Measurements from ENCODE around the gene PROM1.

The PROM1 gene

DNA sequence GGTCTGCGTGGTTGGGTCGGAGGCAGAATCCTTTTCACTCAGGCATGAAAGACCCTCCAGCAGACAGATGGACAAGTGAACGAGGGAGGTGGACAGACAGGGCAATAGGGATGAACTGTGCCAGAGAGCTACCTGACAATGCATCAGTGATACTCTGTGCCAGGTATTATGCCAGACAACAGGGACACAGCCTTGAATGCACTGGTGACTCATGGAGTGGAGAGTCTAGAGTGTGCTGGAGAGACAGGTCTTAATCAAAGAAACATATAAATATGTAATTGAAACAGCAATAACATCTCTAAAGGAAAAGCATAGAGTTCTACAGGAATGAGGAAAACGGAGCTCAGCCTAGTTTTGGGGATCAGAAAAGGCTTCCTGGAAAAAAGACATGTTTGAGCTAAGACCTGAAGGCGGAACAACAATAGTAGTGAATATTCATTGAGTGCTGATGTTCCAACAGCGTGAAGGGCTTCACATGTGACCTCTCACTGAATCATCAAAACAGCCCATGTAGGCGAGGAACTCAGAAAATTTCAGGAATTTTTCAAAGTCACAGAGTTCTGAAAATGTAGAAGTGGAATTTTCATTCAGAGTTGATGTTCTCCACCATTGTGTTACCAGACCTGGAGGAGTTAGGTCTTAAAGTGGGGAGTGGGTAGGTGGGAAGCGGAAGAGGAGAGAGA lies 100.8 kb downstream of the PROM1 start:
- no peak for DNase-seq

DNA sequence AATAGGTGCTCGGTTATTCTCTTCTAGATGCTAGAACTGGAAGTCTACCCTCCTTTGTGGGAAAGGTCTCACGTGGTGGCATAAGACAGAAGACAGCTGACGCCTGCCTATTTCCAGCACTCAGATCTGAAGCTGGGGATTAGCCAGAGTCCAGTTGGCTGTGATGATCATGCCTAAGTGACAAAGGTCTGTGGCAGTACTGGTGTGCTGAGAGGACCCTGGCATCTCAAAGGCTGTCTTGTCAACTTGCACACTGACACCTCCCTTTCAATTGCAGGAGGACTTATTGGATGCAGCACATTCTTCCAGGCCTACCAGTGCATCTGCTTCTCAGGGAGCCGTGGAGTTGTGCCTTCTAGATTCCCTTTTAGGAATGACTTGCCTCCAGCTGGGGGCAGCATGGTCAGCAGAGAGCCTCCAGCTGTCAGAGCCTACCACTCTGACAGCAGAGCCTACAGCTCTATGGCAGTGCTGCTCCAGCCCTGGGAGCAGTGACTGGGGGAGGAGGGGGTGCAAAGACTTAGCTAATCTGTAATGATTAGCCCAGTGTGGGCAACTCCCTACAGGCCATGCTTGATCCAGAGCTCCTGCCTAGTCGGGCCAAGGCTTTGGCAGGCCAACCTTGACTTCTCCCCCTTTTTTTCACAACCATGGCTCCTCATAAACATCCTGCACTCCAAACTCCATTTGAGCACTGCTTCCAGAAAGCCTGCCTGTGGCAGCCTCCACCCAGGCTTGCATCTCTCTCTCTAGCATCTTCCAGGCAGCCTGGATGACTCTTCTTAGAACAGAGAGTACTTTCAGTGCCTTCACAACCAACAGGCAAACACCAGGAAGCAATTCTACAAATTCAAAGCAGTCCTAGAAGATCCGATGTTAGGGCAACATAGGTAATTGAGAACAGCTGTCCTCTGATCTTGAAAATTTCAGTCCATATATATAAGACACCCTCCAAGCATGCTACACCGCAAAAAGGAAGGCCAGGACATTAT lies 107.1 kb downstream of the PROM1 start:
- no peak for DNase-seq

DNA sequence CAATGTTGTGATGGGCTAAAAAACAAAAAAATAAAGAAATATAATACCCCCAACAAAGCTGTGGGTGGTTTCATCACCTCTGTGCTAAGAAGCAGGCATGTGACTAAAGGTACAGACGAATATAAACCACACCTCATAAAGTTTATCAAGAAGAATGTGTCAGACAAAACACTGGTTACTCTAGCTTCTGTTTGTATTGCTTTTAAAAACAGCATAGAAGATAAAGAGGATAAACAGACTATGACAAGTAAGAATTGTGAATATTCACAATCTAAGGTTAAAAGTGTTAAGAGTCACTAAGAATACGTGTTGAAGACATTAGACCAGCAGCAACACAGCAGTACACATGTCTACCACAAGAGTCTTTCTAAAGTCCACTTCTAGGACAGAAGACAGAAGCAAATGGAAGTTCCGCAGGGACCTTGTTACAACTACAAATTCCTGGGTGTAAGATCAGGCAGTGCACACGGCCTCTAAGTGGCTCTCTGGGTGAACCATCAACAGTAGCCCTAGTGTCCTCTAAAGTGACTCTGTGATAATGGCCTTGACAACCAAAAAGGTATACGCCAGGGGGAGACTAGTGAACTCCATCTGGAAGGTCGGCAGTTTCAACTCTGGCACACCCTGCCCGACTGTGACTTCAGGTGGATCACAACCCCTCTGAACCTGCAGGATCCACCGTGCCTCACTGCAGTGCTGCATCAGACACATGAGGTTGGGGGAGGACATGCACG lies 112.6 kb downstream of the PROM1 start:
- no peak for DNase-seq

DNA sequence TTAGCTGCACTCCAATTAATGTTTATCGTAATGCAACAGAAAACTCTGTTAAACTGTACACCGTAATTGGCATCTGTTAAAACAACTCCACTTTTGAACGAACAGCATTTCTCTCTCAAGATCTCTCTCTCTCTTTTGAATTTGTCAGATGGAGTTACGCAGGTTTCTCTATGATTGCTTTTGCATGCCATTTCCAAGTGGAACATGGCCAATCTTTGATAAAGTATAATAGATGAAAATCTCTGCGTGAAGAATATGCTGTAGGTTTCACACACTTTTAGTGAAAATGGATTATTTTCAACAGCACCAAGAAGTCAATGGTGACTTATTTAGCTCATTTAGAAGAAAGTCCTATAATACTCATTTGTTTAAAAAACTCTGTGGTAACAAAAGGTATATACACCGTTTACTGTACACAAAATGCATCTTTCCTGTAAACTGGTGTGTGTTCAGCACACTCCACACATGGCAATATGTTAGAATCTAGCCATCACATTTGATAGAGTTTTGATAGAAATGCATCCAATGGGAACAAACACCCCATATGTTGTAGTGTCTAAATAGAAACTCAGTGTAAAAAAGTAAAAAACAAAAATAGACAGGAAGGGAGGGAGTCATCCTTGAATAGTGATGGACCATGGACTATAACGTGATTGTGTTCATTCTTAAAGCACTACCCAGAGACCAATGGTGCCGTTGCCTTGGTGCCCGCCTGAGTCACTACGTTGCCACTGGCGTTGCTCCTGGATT lies 115.1 kb downstream of the PROM1 start:
- DNase-seq, result no peak

DNA sequence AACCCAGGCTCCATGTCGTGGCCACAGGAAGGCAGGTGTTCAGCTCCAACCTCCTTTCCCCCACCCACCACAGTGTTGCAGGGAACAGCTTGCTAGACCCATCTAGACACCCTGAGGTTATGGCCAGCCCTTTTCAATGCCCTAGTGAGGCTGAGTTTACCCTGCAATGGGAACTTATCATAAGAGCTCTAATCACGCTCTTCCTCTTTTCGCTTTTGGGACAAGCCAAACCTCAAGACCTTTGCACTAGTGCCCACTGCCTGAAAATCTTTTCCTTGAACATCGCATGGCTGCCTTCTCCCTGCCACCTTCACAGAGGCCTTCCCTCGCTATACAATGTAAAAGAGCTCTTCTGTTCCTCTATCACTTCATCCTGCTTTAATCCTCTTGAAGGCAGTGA lies 118.5 kb downstream of the PROM1 start:
- no peak for DNase-seq

DNA sequence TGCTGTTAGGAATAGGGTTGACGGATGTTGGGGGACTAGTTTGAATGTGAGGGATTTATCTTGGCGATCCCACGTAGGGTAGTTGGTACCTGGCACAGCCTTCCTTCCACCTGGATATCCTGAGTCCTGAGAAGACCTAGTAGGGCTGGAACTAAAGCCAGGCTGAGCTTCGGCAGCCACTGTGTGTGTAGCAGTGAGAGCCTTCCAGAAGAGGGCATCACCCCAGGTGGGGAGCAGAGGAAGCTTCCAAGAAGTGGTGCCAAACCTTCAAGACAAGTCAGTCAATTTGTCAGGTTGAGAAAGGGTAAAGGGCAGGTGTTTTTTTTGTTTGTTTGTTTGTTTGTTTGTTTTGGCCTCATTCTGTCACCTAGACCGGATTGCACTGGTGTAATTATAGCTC lies 119.7 kb downstream of the PROM1 start:
- no peak for DNase-seq

DNA sequence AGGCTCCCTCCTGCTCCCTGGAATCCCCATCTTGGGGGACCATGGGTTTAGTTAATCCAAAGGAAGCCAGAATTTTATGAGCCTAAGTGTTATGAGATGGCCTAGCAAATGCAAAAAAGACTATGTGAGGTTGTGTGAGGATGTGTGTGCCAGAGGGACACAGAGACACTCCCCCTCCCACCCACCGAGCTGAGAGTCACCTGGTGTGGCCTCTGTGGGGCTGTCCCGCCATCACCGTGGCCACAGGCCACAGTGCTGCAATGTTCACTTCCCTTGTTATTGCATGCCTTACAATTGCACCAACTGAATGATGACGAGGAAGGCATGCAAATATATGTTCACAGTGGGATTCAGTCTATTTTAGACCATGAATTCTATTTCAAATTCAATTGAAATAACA lies 120.2 kb downstream of the PROM1 start:
- DNase-seq, result peak; percentile 45

DNA sequence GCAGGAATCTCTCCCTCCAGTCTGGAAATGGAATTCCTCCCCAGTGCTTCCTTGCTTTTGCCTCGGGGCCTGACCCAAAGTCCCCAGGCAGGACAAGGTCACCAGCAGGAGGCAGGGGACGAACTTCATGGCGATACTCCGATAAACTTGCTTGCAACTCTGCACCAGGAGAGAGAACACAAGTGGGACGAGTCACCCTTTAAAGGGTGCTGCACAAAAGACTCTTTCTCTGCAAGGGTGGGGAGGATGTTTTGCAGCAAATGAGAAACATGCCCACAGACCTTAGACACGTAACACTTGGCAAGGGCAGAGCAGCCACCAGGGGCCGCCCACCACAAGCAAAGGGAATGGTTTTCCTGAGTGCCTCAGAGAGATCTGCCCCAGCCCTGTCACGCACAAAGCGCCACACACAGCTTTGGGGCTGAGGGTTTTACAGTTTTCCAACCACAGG lies 120.8 kb downstream of the PROM1 start, which contains the start of gene FGFBP2:
Gene FGFBP2, minus strand, starts transcription at position 175 of the 451 bp plus-strand sequence. Its CDS starts 46 bp downstream, at position 129.
- peak; percentile 58 for DNase-seq

DNA sequence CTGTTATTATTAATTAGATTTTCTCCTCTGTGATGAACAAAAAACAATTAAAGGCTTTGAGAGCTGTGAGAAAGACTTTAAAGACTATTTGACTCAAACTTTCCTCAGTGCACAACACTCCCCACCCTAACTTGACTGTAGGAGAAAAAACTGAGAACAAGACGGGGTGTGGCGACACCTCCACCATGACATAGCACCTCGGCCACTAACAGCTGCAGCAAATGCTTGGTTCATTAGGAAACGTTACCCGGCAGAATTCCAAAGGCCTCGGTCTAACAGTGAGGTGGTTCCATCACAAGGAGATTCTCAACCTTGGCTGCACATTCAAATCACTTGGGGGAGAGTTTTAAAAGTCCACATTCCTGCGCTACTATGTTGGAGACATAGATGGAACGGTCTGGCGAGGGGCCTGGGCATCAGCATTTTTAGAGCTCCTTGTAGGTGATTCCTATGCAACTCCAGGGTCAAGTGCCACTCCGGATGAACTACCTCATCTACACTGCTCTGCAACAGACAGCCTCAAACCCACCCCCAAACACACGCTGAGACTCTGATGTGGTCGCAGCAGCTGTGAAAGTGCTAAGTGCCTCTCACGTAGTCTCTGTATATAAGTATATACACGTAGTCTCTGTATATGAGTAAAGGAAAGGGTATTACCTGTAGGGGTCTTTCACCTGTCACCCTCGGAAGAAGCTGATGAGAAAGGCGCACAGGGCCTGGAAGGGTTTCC lies 121.9 kb downstream of the PROM1 start:
- peak; percentile 28 for DNase-seq

DNA sequence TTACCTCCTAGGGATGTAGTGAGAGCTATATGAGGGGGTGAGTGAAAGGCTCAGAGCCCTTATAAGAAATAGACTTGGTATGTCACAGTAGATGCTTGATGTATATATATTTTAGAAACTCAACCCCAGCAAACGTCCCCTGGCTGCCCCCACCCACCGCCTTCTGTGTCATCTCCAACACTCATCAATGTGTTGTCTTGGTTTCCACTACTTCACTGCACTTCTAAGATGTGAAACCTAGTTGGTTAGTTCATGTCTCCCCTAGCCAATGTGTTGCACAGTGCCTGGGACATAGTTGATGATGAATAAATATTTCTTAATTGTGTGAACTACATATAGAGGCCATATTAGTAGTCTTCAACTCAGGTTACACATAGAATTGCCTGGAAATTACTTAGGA lies 125.3 kb downstream of the PROM1 start:
- no peak for DNase-seq

DNA sequence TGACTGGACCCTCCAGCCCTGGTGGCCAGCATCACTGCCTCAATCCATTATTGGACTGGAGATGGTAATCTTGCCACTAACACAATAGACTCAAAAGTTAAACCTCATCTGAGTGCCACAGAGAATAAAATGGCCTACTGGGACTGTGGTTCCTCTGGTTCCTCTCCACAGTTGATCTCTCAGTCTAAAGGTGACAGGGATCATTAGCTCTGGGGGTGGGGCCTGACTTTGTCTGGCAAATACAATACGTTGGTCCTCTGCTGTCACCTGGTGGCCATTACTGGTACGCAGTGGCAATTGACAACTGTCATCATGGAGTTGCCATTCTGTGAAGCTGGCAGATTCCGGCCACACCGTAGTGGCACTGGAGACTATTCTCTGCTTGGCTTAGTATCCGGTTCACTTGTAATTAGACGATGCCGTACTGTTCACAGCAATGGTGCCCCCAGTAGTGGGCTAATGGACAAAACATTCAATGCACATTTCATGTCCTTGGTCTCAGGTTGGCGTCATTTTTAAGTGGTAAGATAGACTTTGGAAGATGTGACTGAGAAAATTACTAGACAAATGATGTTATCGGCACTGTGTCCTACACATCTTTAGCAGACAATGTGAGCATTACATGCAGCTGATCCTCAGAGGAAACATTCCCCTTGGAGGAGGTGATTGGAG lies 127.5 kb downstream of the PROM1 start:
- DNase-seq, result peak; percentile 78

DNA sequence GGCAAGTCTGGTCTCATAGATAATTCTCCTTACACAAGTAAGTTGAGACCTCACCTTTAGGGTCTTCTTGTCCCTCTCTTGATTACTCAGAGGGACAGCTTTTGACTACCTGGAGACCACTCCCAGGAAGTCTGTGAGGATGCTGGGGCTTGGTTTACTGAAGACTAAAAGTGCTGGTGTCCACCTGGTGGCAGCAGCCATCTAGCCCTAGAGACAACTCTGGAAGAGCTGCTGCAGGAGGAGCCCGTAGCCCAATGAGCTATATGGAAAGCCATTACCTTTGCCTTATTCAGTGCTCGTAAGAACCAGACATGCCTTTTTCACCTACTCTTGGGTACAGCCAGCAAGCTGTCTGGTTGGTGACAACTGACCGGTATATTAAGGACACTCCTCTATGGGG lies 128.2 kb downstream of the PROM1 start:
- no peak for DNase-seq

DNA sequence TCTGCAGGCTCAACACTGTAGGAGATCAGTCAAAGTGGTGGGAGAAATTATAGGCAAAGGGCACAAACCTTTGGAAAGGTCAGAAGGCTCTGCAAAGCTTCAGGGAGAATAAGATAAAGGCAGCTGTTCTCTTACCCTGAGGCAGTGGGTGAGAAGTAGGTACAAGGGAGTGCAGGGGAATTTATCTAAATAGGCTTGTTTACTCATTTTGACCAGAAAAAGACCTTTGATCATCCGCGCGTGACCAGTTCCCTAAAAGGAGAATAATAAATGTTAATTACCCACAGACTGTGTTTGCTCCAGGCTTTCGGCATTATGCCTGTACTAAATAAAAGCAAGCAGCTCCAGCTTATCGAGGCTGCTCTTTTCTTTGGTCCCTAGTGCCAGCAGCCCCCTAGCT lies 130.2 kb downstream of the PROM1 start:
- no peak for DNase-seq

DNA sequence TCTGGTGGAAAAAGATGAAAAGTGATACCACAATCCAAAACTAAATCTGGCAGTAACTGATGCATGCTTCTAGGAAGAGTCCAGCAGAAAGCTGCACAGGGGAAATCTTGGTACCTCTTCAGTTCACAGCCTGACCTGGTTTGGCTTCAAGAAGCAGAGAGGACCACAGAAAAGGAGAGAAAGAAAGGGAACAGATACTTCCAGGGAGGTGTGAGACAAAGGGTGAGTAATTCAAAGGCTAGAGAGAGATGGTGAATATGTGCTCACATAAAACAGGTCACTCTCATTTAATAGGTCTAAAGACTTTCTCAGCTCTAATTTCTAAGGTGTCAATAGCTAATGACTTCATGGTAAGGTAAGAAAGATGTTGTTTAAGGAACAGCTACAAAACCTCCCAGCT lies 132.0 kb downstream of the PROM1 start:
- no peak for DNase-seq

DNA sequence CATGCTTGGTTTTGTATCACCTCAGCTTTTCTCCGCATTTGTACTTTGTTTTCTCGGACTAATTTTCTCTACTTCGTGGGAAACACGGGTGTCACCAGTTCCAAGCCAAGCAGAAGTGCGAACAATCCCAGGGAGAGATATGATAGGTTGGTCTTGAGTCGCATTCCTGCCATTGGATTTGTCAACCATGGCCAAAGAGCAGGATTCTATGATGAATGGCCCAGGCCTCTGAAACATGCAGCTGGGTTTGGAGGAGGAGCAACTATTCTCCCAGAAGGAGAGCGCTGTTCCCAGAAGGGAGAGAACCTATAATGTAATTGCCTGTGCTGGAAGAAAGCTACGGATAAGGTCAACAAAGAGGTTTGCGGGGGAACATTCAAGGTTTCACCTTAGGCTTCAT lies 135.0 kb downstream of the PROM1 start:
- no peak for DNase-seq

DNA sequence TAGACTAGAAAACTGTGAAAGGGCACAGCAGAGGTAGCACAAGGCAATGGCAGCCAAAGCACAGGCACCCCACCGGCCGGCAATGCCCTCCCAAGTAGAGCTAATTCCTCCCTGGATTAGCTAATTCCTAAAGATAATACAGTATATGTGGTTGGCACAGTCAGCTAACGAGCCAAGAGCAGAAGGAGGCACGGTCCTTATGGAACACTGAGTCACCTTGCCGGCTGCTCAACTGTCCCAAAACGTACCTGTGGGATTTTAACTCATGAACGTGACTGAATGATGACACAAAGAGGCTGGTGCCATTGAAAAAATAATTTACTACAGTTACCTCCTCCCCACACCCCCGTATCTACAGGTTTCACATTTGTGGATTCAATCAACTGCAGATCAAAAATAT lies 136.1 kb downstream of the PROM1 start:
- no peak for DNase-seq

DNA sequence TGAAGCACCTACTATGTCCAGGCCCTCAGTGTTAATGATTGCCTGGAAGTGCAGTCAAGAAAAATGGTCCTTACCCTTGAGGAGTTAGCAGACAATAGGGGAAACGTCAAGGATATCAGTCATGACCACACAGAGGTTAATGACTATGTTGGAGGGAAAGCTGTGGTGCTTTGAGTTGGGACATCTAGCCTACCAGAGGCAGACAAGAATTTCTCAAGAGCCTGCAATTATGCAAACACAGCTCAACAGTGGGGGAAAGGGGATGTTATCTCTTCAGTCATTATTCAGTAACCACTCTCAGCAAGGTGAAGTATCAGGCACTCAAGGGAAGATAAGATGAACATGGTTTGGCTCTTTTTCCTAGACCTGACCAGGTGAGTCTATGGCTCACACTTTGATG lies 138.3 kb downstream of the PROM1 start:
- no peak for DNase-seq

DNA sequence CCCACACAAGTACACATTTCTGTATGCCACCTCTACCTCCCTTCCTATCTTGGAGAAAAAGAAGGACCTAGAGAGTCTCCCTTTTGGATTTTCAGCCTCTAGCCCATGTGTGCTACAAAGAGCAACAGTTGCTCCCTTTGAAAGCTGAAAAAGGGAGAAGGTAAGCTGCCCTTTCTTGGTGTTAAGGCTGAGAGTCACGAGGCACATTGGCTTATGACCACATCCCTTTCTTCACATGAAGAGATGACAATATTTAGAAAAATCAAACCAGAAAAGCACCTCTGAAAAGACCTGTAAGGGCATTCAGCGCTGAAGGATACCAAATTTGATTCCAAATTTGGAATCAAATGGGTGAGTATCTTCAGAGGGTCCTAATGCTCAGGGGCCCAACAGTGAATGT lies 138.9 kb downstream of the PROM1 start:
- no peak for DNase-seq

DNA sequence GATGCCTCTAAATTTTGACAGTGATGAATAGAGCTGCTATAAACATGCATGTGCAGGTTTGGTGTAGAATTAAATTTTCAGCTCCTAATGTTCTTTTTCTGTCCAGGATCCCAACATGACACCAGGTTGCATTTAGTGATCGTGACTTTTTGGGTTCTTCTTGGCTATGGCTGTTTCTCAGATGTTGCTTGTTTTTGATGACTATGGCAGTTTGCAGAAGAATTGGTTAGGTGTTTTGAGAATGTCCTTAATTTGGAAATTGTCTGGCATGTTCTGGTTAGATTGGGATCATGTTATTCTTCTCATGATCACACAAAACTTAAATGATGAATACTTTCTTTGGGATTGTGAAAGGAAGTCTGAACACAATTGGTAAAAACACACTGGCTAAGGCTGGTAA lies 141.5 kb downstream of the PROM1 start:
- no peak for DNase-seq

DNA sequence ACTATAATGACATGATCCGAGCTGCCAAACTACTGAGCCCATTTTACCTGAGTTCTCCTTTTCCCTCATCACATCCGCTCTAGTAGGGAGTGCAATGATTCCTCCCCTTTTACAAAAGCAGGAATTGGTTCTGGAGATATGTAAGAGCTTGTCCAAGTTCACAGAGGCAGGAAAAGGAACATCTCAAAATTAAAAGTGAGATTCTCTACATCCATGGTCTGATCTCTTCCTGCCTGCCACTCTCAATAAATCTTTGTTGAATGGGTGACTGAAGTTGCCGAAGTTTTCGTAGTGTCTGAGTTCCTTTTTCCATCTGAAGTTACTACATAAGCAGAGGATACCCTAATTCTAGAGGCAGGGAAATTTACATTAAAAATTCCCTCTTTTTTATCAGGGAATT lies 145.2 kb downstream of the PROM1 start, which contains the start of gene FGFBP1:
Gene FGFBP1, minus strand, starts transcription at position 101 of the 400 bp plus-strand sequence. CDS start 2,108 bp downstream, outside the sequence.
- DNase-seq, result no peak

DNA sequence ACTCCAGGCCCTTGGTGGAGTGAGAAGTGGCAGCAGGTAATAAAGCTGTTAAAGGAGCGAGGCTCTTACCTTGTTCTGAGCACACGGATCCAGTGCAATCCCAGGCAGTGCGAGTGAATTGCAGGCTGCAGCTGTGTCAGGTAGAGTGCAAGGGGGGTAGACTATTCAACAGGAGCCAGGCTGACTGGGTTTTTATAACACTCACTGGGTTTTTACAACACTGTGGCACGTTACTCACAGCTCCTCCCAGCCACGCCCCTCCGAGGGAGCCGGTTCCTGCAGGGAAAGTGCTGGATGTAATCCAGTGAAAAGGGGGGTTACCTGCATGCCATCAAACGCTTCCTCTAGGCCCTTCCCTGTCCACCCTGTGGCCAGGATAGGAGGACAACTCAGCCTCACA lies 145.6 kb downstream of the PROM1 start:
- DNase-seq, result no peak
